Activated naive CD4-positive, alpha-beta T cell treated with anti-CD3 and anti-CD28 coated beads, Interleukin-2, amount 50 U/mL, for 24 hours (primary cell): ENCODE measurements around the gene EDEM1.
"Not testable (repeated sequence)": the region's sequence is repeated elsewhere in the genome, so short reads cannot be mapped to it uniquely, and the experiment has no call there.

ENCODE experiments used
- H3K27ac Mint-ChIP-seq: one replicate; pipeline ENCODE4 v1.8.0; 2021; ENCODE audit warnings: mild to moderate bottlenecking, mixed read lengths
- H3K27me3 Mint-ChIP-seq: one replicate; pipeline ENCODE4 v1.8.0; 2021; ENCODE audit warnings: mixed read lengths
- H3K36me3 Mint-ChIP-seq: one replicate; pipeline ENCODE4 v1.8.0; 2021; ENCODE audit warnings: mixed read lengths
- H3K4me1 Mint-ChIP-seq: one replicate; pipeline ENCODE4 v1.8.0; 2021; ENCODE audit warnings: mixed read lengths
- H3K4me3 Mint-ChIP-seq: one replicate; pipeline ENCODE4 v1.8.0; 2021; ENCODE audit warnings: mild to moderate bottlenecking, mixed read lengths
- H3K9me3 Mint-ChIP-seq: one replicate; pipeline ENCODE4 v1.8.0; 2021; ENCODE audit warnings: mixed read lengths

The EDEM1 gene

GRCh38 chr3:5229414-5229813 lies 41.9 kb downstream of the EDEM1 start:
- H3K27me3 Mint-ChIP-seq: no peaks in the 10 kb centered on the region
- no peaks in the 10 kb centered on the region for H3K4me1 Mint-ChIP-seq
- no peak overlapping the region for H3K4me3 Mint-ChIP-seq
- no peak overlapping the region for H3K27ac Mint-ChIP-seq
- no peaks in the 10 kb centered on the region for H3K9me3 Mint-ChIP-seq
- no peaks in the 10 kb centered on the region for H3K36me3 Mint-ChIP-seq

GRCh38 chr3:5231074-5231473 lies 43.6 kb downstream of the EDEM1 start:
- no peaks in the 10 kb centered on the region for H3K9me3 Mint-ChIP-seq
- H3K4me1 Mint-ChIP-seq: no peaks in the 10 kb centered on the region
- H3K27me3 Mint-ChIP-seq: no peaks in the 10 kb centered on the region
- H3K36me3 Mint-ChIP-seq: no peaks in the 10 kb centered on the region
- H3K27ac Mint-ChIP-seq: no peak overlapping the region
- H3K4me3 Mint-ChIP-seq: no peak overlapping the region

GRCh38 chr3:5231487-5231886 lies 44.0 kb downstream of the EDEM1 start:
- H3K9me3 Mint-ChIP-seq: no peaks in the 10 kb centered on the region
- no peaks in the 10 kb centered on the region for H3K4me1 Mint-ChIP-seq

DNA sequence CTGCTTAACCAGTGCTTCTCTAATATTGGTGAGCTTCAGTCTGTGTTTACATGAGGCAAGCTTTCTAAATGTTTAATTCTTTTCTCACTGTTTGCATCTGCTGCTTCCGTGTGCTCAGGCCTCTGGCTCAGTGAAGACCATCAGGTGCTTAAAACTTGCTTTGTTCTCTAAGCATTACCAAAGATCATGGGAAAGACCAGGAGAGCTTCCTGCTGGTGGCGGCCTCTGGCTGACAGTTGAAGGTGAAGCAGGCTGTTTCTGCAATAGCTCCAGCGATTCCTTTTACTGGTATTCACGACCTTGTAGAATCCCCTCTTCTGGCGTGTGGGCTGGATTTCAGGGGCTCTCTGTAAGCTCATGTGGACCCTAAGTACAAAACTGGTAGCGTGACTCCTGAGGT lies 45.1 kb downstream of the EDEM1 start:
- H3K27ac Mint-ChIP-seq: no peak overlapping the region
- no peaks in the 10 kb centered on the region for H3K9me3 Mint-ChIP-seq
- no peak overlapping the region for H3K4me3 Mint-ChIP-seq
- H3K36me3 Mint-ChIP-seq: no peaks in the 10 kb centered on the region
- H3K4me1 Mint-ChIP-seq: no peaks in the 10 kb centered on the region
- H3K27me3 Mint-ChIP-seq: no peaks in the 10 kb centered on the region

More at GRCh38 chr3:5231487-5231886, 44.0 kb downstream of the EDEM1 start:
- H3K4me3 Mint-ChIP-seq: no peak overlapping the region
- no peaks in the 10 kb centered on the region for H3K27me3 Mint-ChIP-seq
- H3K36me3 Mint-ChIP-seq: no peaks in the 10 kb centered on the region
- H3K27ac Mint-ChIP-seq: no peak overlapping the region

DNA sequence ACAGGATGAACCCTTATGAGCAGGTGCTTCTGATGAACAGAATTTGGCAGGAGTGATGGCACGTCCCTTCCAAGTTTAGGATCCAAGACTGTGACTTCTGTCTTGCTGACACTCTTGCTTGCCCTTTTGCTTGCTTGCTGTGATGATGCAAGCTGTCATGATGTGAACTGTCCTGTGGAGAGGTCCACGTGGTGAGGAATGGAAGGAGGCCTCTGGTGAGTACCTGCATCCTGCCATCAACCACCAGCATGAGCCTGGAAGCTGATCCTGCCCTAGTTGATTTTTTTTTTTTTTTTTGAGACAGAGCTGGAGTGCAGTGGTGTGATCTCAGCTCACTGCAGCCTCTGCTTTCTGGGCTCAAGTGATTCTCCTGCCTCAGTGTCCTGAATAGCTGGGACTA lies 45.5 kb downstream of the EDEM1 start:
- Mint-ChIP-seq H3K4me3 (no peak overlapping the region), H3K9me3 (no peaks in the 10 kb centered on the region), H3K27ac (no peak overlapping the region), H3K27me3 (no peaks in the 10 kb centered on the region), H3K4me1 (no peaks in the 10 kb centered on the region), H3K36me3 (no peaks in the 10 kb centered on the region)

DNA sequence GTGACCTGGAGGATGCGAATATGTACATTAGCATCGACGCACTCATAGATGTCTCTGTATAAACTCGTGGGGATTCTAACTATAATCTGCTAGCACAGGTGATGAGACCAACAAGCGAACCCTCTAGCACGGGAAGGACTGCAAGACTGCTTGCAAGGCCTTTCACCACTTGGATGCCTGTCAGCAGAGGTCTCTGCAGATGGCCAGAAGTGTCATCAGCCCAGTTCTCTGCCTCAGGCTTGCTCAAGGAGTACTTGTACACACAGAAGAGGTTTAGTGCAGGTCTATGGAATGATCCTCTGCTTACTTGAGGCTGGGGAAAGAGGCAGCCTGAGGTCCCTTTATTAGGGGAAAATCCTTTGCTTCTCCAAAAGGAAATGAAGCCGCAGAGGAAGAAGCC lies 48.1 kb downstream of the EDEM1 start:
- Mint-ChIP-seq H3K9me3 (no peaks in the 10 kb centered on the region), H3K36me3 (no peaks in the 10 kb centered on the region), H3K4me3 (no peak overlapping the region), H3K4me1 (no peaks in the 10 kb centered on the region), H3K27me3 (no peaks in the 10 kb centered on the region), H3K27ac (no peak overlapping the region)

DNA sequence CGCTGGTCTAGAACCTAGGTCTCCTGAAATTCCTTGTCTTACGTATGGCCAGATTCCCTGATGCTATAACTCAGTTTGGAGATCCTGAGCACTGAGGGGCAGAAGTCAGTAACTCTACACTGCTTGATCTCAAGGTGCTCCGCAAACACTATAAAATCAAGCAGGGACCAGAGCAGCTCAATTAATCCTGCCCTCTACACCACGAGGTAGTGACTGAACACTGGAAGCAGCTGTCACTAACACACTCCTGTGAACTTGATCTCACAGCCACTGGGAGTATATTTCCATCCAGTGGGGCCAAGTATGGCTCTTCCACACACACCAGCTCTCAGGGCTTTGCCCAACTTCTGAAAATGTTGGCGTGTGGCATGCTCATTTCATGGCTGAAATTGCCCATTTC lies 51.0 kb downstream of the EDEM1 start:
- no peaks in the 10 kb centered on the region for H3K9me3 Mint-ChIP-seq
- H3K4me1 Mint-ChIP-seq: no peaks in the 10 kb centered on the region
- peaks cover 2% of the 10 kb centered on the region for H3K36me3 Mint-ChIP-seq
- no peaks in the 10 kb centered on the region for H3K27me3 Mint-ChIP-seq
- H3K27ac Mint-ChIP-seq: no peak overlapping the region
- H3K4me3 Mint-ChIP-seq: no peak overlapping the region

DNA sequence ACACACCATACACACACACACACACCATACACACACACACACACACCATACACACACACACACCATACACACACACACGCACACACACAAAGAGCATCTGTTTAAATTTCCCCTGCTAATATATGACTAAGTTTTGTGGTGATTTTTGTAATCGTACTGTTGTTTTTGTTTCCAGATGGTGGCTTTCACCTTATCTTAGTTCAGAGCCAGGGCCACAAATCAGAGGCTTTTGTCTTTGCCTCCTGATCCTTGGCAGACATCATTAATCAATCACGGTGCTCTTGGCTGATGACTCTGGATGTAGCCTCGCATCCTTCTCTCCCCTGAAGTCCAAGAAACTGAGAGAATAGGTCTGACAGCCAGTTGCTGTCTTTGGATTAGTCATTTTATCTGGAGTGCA lies 52.1 kb downstream of the EDEM1 start:
- Mint-ChIP-seq H3K9me3 (no peaks in the 10 kb centered on the region), H3K27me3 (no peaks in the 10 kb centered on the region), H3K4me1 (no peaks in the 10 kb centered on the region), H3K4me3 (no peak overlapping the region), H3K27ac (no peak overlapping the region), H3K36me3 (peaks cover 4% of the 10 kb centered on the region)

DNA sequence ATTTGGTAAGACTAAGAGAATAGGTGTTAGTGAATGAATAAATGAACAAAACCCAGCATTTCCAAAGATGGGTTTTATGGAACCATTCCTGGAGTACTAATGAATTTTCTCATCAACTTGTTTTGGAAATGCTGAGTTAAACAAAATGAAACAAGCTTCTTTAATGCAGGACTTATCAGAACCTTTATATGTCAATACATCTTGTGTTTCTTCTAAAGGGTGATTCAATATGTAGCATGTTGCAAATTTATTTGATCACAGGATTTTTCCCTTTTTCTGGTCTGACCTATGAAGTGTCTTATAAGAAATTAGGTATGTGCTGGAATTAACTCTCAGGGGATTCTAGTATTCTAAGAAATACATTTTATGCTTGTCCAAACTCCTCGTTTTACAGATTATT lies 53.2 kb downstream of the EDEM1 start:
- no peak overlapping the region for H3K27ac Mint-ChIP-seq

DNA sequence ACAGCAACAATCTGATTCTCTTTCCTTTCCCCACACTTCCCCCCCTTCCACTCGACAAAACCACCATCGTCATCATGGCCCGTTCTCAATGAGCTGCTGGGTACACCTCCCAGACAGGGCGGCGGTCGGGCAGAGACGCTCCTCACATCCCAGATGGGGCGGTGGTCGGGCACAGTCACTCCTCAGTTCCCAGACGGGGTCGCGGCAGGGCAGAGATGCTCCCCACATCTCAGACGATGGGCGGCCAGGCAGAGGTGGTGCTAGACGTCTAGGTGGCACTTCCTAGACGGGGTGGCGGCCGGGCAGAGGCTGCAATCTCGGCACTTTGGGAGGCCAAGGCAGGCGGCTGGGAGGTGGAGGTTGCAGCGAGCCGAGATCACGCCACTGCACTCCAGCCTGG lies 55.3 kb downstream of the EDEM1 start:
- not testable (repeated sequence) for H3K36me3 Mint-ChIP-seq, H3K27me3 Mint-ChIP-seq, H3K4me3 Mint-ChIP-seq, H3K27ac Mint-ChIP-seq, H3K9me3 Mint-ChIP-seq, H3K4me1 Mint-ChIP-seq

More for the DNA sequence above, 53.2 kb downstream of the EDEM1 start:
- no peak overlapping the region for H3K4me3 Mint-ChIP-seq
- H3K9me3 Mint-ChIP-seq: no peaks in the 10 kb centered on the region
- no peaks in the 10 kb centered on the region for H3K27me3 Mint-ChIP-seq
- H3K36me3 Mint-ChIP-seq: peaks cover 4% of the 10 kb centered on the region
- no peaks in the 10 kb centered on the region for H3K4me1 Mint-ChIP-seq

GRCh38 chr3:5245927-5246326 lies 58.4 kb downstream of the EDEM1 start:
- H3K9me3 Mint-ChIP-seq: no peaks in the 10 kb centered on the region
- no peak overlapping the region for H3K27ac Mint-ChIP-seq
- H3K4me3 Mint-ChIP-seq: no peak overlapping the region
- peaks cover 4% of the 10 kb centered on the region for H3K36me3 Mint-ChIP-seq
- H3K27me3 Mint-ChIP-seq: no peaks in the 10 kb centered on the region
- H3K4me1 Mint-ChIP-seq: no peaks in the 10 kb centered on the region

DNA sequence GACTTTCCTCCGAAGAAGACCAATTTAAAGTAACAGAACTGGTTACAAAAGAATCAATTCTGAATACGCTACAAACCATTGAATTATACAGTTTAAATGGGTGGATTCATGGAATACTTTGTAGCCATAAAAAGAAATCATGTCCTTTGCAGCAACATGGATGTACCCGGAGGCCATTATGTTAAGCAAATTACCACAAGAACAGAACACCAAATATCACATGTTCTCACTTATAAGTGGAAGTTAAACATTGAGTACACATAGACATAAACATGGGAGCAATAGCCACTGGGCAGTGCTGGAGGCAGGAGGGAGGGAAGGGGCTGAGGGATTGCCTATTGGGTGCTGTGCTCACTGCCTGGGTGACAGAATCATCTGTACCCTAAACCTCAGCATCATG lies 61.3 kb downstream of the EDEM1 start:
- Mint-ChIP-seq H3K27ac (no peak overlapping the region), H3K27me3 (no peaks in the 10 kb centered on the region), H3K36me3 (peaks cover 2% of the 10 kb centered on the region), H3K4me1 (no peaks in the 10 kb centered on the region), H3K9me3 (no peaks in the 10 kb centered on the region), H3K4me3 (no peak overlapping the region)

- H3K4me1 Mint-ChIP-seq: no peaks in the 10 kb centered on the region
- H3K27me3 Mint-ChIP-seq: no peaks in the 10 kb centered on the region
- H3K27ac Mint-ChIP-seq: no peak overlapping the region
- no peak overlapping the region for H3K4me3 Mint-ChIP-seq
- H3K9me3 Mint-ChIP-seq: no peaks in the 10 kb centered on the region
- H3K36me3 Mint-ChIP-seq: no peaks in the 10 kb centered on the region
These were observed 63.1 kb downstream of the EDEM1 start for GRCh38 chr3:5250467-5251195.

- Mint-ChIP-seq H3K27ac (no peak overlapping the region), H3K27me3 (no peaks in the 10 kb centered on the region), H3K9me3 (no peaks in the 10 kb centered on the region), H3K36me3 (no peaks in the 10 kb centered on the region), H3K4me1 (no peaks in the 10 kb centered on the region), H3K4me3 (no peak overlapping the region)
These were observed 63.7 kb downstream of the EDEM1 start for GRCh38 chr3:5251196-5251583.

- Mint-ChIP-seq H3K27me3 (no peaks in the 10 kb centered on the region), H3K27ac (no peak overlapping the region), H3K4me1 (no peaks in the 10 kb centered on the region), H3K4me3 (no peak overlapping the region), H3K36me3 (no peaks in the 10 kb centered on the region), H3K9me3 (no peaks in the 10 kb centered on the region)
These were observed 64.6 kb downstream of the EDEM1 start for GRCh38 chr3:5252131-5252530.

GRCh38 chr3:5254281-5255048 lies 67.0 kb downstream of the EDEM1 start:
- Mint-ChIP-seq H3K27me3 (no peaks in the 10 kb centered on the region), H3K4me3 (no peak overlapping the region), H3K27ac (no peak overlapping the region), H3K9me3 (no peaks in the 10 kb centered on the region), H3K4me1 (no peaks in the 10 kb centered on the region), H3K36me3 (no peaks in the 10 kb centered on the region)
